IMR-90 (cell line): ENCODE results near the gene MYO1F. TPM values are rescaled to one million over a fixed set of nuclear protein-coding genes. Genes with fewer than 3 reads are reported as not detected.

Experiments used
- ATAC-seq: fragments of 200-7000 bp; cut with Tn5 transposase; 2 replicates; pipeline ENCODE4 v1.9.1; 2020; ENCODE audit warnings: low read depth, mild to moderate bottlenecking, moderate library complexity
- BruUV-seq: library from RNA; stranded (reverse); fragments of 400-500 nt; replicated peaks from 2 replicates; lab custom pipeline; 2021; lab: Mats Ljungman, UMichigan
- CTCF ChIA-PET: fragments of 300-600 bp; formaldehyde crosslinking; extraction: SDS; loops from one replicate; lab custom pipeline; 2021; ENCODE audit warnings: antibody characterized with exemption; lab: Yijun Ruan, JAX
- POLR2A ChIA-PET: fragments of 300-600 bp; sonication (Branson Sonifier 250); formaldehyde crosslinking; loops from one replicate; lab custom pipeline; 2022; ENCODE audit warnings: antibody characterized with exemption; ENCODE audit not compliant: unreplicated experiment; lab: Charles Lee
- DNase-seq: peaks from one replicate; pipeline ENCODE4 v3.0.0; 2013
- H2AFZ ChIP-seq: replicated peaks from 2 replicates; pipeline ENCODE3; 2013; ENCODE audit warnings: low read length, mild to moderate bottlenecking; ENCODE audit not compliant: poor library complexity
- H2AK5ac ChIP-seq: 2 replicates; pipeline ENCODE4 v1.6.1; 2013; ENCODE audit warnings: low read depth, low read length, inconsistent platforms
- H2AK9ac ChIP-seq: replicated peaks from 2 replicates; pipeline ENCODE3; 2013; ENCODE audit warnings: mild to moderate bottlenecking, low read depth, low read length, moderate library complexity; ENCODE audit not compliant: poor library complexity
- H2BK120ac ChIP-seq: 2 replicates; pipeline ENCODE4 v1.6.1; 2013; ENCODE audit warnings: low read depth, low read length, inconsistent platforms
- H2BK15ac ChIP-seq: 3 replicates; pipeline ENCODE4 v1.6.1; 2013; ENCODE audit warnings: low read depth, low read length, inconsistent platforms
- H2BK20ac ChIP-seq: 2 replicates; pipeline ENCODE4 v1.6.1; 2013; ENCODE audit warnings: low read depth, mild to moderate bottlenecking, inconsistent platforms, low read length, moderate library complexity
- H2BK5ac ChIP-seq: 2 replicates; pipeline ENCODE4 v1.6.1; 2013; ENCODE audit warnings: mild to moderate bottlenecking, low read depth, low read length, inconsistent platforms; ENCODE audit not compliant: poor library complexity, severe bottlenecking
- H3K14ac ChIP-seq: replicated peaks from 2 replicates; pipeline ENCODE4 v1.6.1; 2013; ENCODE audit warnings: low read depth, low read length, inconsistent platforms
- H3K18ac ChIP-seq: 2 replicates; pipeline ENCODE4 v1.6.1; 2013; ENCODE audit warnings: low read depth, low read length, control low read depth
- H3K23ac ChIP-seq: 2 replicates; pipeline ENCODE4 v1.6.1; 2013; ENCODE audit warnings: low read depth, low read length, inconsistent platforms
- H3K27ac ChIP-seq: 2 replicates; pipeline ENCODE4 v1.5.1; 2013; ENCODE audit warnings: mild to moderate bottlenecking, control low read depth, low read length; ENCODE audit not compliant: insufficient read depth
- H3K27me3 ChIP-seq: 2 replicates; pipeline ENCODE4 v1.6.1; 2013; ENCODE audit warnings: low read length; ENCODE audit not compliant: control insufficient read depth, insufficient read depth
- H3K36me3 ChIP-seq: 2 replicates; pipeline ENCODE4 v1.6.1; 2013; ENCODE audit warnings: low read length, mixed read lengths; ENCODE audit not compliant: control insufficient read depth, insufficient read depth
- H3K4ac ChIP-seq: 2 replicates; pipeline ENCODE4 v1.6.1; 2013; ENCODE audit warnings: low read depth, low read length, inconsistent platforms
- H3K4me1 ChIP-seq: 2 replicates; pipeline ENCODE4 v1.6.1; 2013; ENCODE audit warnings: low read length, mixed read lengths; ENCODE audit not compliant: control insufficient read depth, insufficient read depth
- H3K4me2 ChIP-seq: 2 replicates; pipeline ENCODE4 v1.6.1; 2013; ENCODE audit warnings: low read depth, mild to moderate bottlenecking, control low read depth, low read length, moderate library complexity
- H3K4me3 ChIP-seq: 2 replicates; pipeline ENCODE4 v1.5.1; 2013; ENCODE audit warnings: low read depth, mild to moderate bottlenecking, control low read depth, low read length, moderate library complexity; ENCODE audit not compliant: insufficient read depth
- H3K56ac ChIP-seq: 2 replicates; pipeline ENCODE4 v1.6.1; 2013; ENCODE audit warnings: low read length, inconsistent platforms; ENCODE audit not compliant: insufficient read depth; ENCODE audit errors: extremely low read depth
- H3K79me1 ChIP-seq, 2 experiments: 2 replicates each; pipeline ENCODE4 v1.6.1; 2013; ENCODE audit warnings: low read length in 2 of 2, inconsistent platforms in 1 of 2, low read depth in 1 of 2
- H3K9ac ChIP-seq: 2 replicates; pipeline ENCODE4 v1.6.1; 2013; ENCODE audit warnings: low read depth, low read length, control low read depth
- H3K9me1 ChIP-seq: 2 replicates; pipeline ENCODE4 v1.6.1; 2013; ENCODE audit warnings: low read length, inconsistent platforms; ENCODE audit not compliant: insufficient read depth
- H3K9me3 ChIP-seq: 2 replicates; pipeline ENCODE4 v1.6.1; 2013; ENCODE audit warnings: low read length; ENCODE audit not compliant: control insufficient read depth, insufficient read depth
- H4K20me1 ChIP-seq: 2 replicates; pipeline ENCODE4 v1.6.1; 2013; ENCODE audit warnings: low read length, inconsistent platforms; ENCODE audit not compliant: insufficient read depth
- H4K5ac ChIP-seq: 2 replicates; pipeline ENCODE4 v1.6.1; 2013; ENCODE audit warnings: mild to moderate bottlenecking, low read depth, low read length, control low read depth
- H4K8ac ChIP-seq, 2 experiments: 2 replicates each; pipeline ENCODE4 v1.6.1; 2013; ENCODE audit warnings: low read depth in 2 of 2, low read length in 2 of 2, control low read depth in 1 of 2, inconsistent platforms in 1 of 2
- H4K91ac ChIP-seq: 2 replicates; pipeline ENCODE4 v1.6.1; 2013; ENCODE audit warnings: low read depth, low read length, inconsistent platforms; ENCODE audit not compliant: insufficient read depth
- MXI1 ChIP-seq: IDR thresholded peaks from 2 replicates; pipeline ENCODE4 v1.6.1; 2012; ENCODE audit warnings: low read depth, mild to moderate bottlenecking, low read length, moderate library complexity, borderline replicate concordance
- NFE2L2 ChIP-seq: fragments of 150-350 bp; IDR thresholded peaks from 2 replicates; pipeline ENCODE4 v1.6.1; 2016; ENCODE audit warnings: low read depth, mild to moderate bottlenecking, low read length
- POLR2A ChIP-seq: IDR thresholded peaks from 2 replicates; pipeline ENCODE4 v1.6.1; 2012; ENCODE audit warnings: mild to moderate bottlenecking, low read depth, low read length
- RFX5 ChIP-seq: IDR thresholded peaks from 2 replicates; pipeline ENCODE4 v1.8.0; 2012; ENCODE audit warnings: low read depth, mild to moderate bottlenecking, low read length, moderate library complexity
- WGBS, 2 experiments: methylation state at CpG; one replicate each; pipeline versions ENCODE4 v1.1.5 to v1.1.7; 2013; ENCODE audit warnings: missing lambda C conversion rate in 2 of 2; ENCODE audit not compliant: insufficient read length in 1 of 2; ENCODE audit errors: extremely low coverage in 2 of 2; 5-methylcytosine and 5-hydroxymethylcytosine counted together
- dilution Hi-C: fragments of 300-500 bp; cut with HindIII; formaldehyde crosslinking; loops from one replicate; pipeline ENCODE4 v1.14.3; 2018; ENCODE audit warnings: low sequenced_read_pairs; ENCODE audit not compliant: unreplicated experiment
- in situ Hi-C: fragments of 300-500 bp; cut with MboI; formaldehyde crosslinking; loops from 3 replicates; pipeline ENCODE4 v1.14.3; 2019; ENCODE audit warnings: low sequenced_read_pairs, inconsistent platforms, mixed read lengths
- intact Hi-C: fragments of 100-400 bp; cut with micrococcal nuclease; formaldehyde crosslinking; loops from 2 replicates; pipeline ENCODE4 v1.10.0; 2022
- polyA plus RNA-seq, 3 experiments: library from polyadenylated mRNA; depleted of rRNA; stranded (reverse); fragments of >200 nt; gene quantifications; 2 replicates each; pipeline ENCODE4 v1.2.3, GENCODE V29; 2012; ENCODE audit warnings: low replicate concordance in 1 of 3
- total RNA-seq: library from RNA; depleted of rRNA; stranded (reverse); fragments of >200 nt; gene quantifications from 2 replicates; pipeline ENCODE4 v1.2.3, GENCODE V29; 2012
- TF ChIP-seq, protein P1 (sequence below): conservative IDR thresholded peaks from 2 replicates; pipeline ENCODE4 v1.5.1; 2012; ENCODE audit warnings: mild to moderate bottlenecking, low read depth, low read length, improper control_type of control experiment
- TF ChIP-seq, protein P2 (sequence below): fragments of 150-350 bp; IDR thresholded peaks from 2 replicates; pipeline ENCODE4 v1.6.1; 2017; ENCODE audit warnings: mild to moderate bottlenecking, antibody characterized with exemption, low read length, low read depth

MYO1F gene
- total and polyA plus RNA-seq, 2 of the 4 experiments (the other 2 are of a cell fraction): 0.14 to 0.18 TPM

DNA sequence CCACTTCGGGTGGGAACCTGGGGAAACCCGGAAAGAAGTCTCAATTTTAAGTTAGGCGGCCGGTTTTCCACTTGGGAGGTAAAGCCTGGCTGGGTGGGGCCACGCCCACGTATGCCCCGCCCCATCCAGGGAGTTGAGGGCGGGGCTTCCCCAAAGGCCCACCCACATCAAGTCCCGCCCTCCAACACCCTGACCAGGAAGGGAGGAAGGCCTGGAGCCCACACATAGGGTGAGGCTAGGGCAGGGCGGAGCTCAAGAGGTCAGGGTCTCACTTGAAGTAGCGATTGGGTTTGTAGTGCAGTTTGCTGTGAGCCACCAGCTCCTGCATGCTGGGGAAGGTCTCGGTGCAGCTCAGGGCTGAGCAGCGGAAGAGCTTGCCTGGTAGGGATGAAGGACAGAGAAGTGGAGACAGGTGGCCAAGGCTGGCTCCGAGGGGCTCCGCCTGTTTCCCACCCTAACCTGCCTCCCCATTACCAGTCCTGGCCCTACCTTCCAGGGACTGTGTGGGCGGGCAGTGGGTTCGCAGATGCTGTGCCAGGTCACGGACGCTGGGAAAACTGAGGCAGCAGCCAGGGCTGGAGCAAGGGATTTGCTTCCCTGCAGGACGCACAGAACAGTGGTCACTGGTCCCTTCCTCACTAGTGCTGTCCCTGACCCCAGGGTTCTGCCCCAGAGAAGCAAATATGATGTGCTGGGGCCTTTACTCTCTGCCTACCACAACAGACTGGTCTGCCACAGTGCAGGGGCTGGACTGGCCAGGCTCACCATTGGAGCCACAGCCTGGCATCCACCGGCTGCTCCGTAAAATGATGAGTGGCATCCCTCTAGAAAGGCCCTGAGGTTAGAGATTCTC, 64.9 kb downstream of the MYO1F start:
- Histone ChIP-seq H4K91ac (no peak overlapping the region), H3K18ac (no peak overlapping the region), H3K79me1 (peaks cover 6 to 17% of the 10 kb centered on the region in 2 experiments; a peak in 3 of 4 replicates), H3K4me2 (no peak overlapping the region), H3K4ac (peak overlapping the region; percentile 35; the same call in 1 of the 2 replicates), H4K8ac (peak overlapping the region in 1 of 2 experiments; percentile 52; a peak in 1 of 4 replicates), H2AK5ac (peak overlapping the region; percentile 89), H3K4me3 (no peak overlapping the region), H3K9me3 (no peaks in the 10 kb centered on the region), H3K27ac (no peak overlapping the region), H3K9me1 (peaks cover 10% of the 10 kb centered on the region), H2BK20ac (no peak overlapping the region), H3K9ac (no peak overlapping the region; the same call in 1 of the 2 replicates), H4K5ac (peak overlapping the region; percentile 39; the same call in 1 of the 2 replicates), H3K27me3 (no peaks in the 10 kb centered on the region), H3K23ac (no peak overlapping the region), H3K4me1 (peaks cover 7% of the 10 kb centered on the region), H2BK5ac (peak overlapping the region; percentile 39), H3K14ac (peak overlapping the region; percentile 15; the same call in 1 of the 2 replicates), H3K36me3 (peaks cover 2% of the 10 kb centered on the region; the same call in 1 of the 2 replicates), H2AK9ac (peak overlapping the region; percentile 47), H4K20me1 (no peaks in the 10 kb centered on the region), H2BK120ac (no peak overlapping the region), H3K56ac (no peak overlapping the region), H2BK15ac (no peak overlapping the region), H2AFZ (peak overlapping the region; percentile 43)
- dilution Hi-C loops: no loop called here
- ATAC-seq (no peak), DNase-seq (no peak)
- POLR2A ChIA-PET: no interaction called here
- BruUV-seq: TSS peak; percentile 62
- in situ Hi-C loops: no loop called here
- TF ChIP-seq POLR2A (no peak), MXI1 (no peak), NFE2L2 (no peak), RFX5 (no peak)
- TF ChIP-seq, protein P1, sequence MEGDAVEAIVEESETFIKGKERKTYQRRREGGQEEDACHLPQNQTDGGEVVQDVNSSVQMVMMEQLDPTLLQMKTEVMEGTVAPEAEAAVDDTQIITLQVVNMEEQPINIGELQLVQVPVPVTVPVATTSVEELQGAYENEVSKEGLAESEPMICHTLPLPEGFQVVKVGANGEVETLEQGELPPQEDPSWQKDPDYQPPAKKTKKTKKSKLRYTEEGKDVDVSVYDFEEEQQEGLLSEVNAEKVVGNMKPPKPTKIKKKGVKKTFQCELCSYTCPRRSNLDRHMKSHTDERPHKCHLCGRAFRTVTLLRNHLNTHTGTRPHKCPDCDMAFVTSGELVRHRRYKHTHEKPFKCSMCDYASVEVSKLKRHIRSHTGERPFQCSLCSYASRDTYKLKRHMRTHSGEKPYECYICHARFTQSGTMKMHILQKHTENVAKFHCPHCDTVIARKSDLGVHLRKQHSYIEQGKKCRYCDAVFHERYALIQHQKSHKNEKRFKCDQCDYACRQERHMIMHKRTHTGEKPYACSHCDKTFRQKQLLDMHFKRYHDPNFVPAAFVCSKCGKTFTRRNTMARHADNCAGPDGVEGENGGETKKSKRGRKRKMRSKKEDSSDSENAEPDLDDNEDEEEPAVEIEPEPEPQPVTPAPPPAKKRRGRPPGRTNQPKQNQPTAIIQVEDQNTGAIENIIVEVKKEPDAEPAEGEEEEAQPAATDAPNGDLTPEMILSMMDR: no peak
- TF ChIP-seq, protein P2, sequence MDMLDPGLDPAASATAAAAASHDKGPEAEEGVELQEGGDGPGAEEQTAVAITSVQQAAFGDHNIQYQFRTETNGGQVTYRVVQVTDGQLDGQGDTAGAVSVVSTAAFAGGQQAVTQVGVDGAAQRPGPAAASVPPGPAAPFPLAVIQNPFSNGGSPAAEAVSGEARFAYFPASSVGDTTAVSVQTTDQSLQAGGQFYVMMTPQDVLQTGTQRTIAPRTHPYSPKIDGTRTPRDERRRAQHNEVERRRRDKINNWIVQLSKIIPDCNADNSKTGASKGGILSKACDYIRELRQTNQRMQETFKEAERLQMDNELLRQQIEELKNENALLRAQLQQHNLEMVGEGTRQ: no peak
- 100% methylated on average over 5 of the region's 22 CpGs; no CpG with 5 or more reads in 1 of the 2 experiments for WGBS, 2 experiments
- CTCF ChIA-PET: no interaction called here
- intact Hi-C loops: no loop called here
